ENCODE results near the gene CCDC57. TPM values are rescaled to one million over a fixed set of nuclear protein-coding genes. Genes with fewer than 3 reads are reported as not detected.

Gene CCDC57
- total RNA-seq, 2 donors from 2014 or later = 19.4 to 58.1 TPM

GRCh38 chr17:82128287-82128686 is 84.4 kb downstream of the CCDC57 start:
- H3K27ac ChIP-seq = no peak overlapping the region
- H3K36me3 ChIP-seq = peaks cover 10% of the 10 kb centered on the region
- no peaks in the 10 kb centered on the region for H3K27me3 ChIP-seq (replicated peaks; ENCODE audit: insufficient read depth)
- no peak overlapping the region for H3K4me3 ChIP-seq
- no peak for TF ChIP-seq CTCF (IDR thresholded peaks at IDR 0.05)
- ATAC-seq (ENCODE audit: insufficient number of reproducible peaks, low FRiP score, low read depth) (no peak), DNase-seq (ENCODE audit: low spot score) (no peak)
- no peaks in the 10 kb centered on the region for H3K9me3 ChIP-seq
- H3K4me1 ChIP-seq (ENCODE audit: control insufficient read depth in 1 of 2, low read depth in 2 of 2) = no peaks in the 10 kb centered on the region

GRCh38 chr17:82127704-82128103 is 84.9 kb downstream of the CCDC57 start:
- no peak overlapping the region for H3K27ac ChIP-seq
- peaks cover 10% of the 10 kb centered on the region for H3K36me3 ChIP-seq
- H3K4me1 ChIP-seq (ENCODE audit: control insufficient read depth in 1 of 2, low read depth in 2 of 2) = no peaks in the 10 kb centered on the region
- DNase-seq (ENCODE audit: low spot score) (no peak), ATAC-seq (ENCODE audit: insufficient number of reproducible peaks, low FRiP score, low read depth) (no peak)
- no peak overlapping the region for H3K4me3 ChIP-seq
- H3K9me3 ChIP-seq = no peaks in the 10 kb centered on the region
- TF ChIP-seq CTCF (IDR thresholded peaks at IDR 0.05) = no peak
- no peaks in the 10 kb centered on the region for H3K27me3 ChIP-seq (replicated peaks; ENCODE audit: insufficient read depth)

- TF ChIP-seq CTCF (IDR thresholded peaks at IDR 0.05) = no peak
- no peak for ATAC-seq (ENCODE audit: insufficient number of reproducible peaks, low FRiP score, low read depth)
- Histone ChIP-seq H3K27ac (no peak overlapping the region), H3K4me1 (ENCODE audit: control insufficient read depth in 1 of 2, low read depth in 2 of 2) (no peaks in the 10 kb centered on the region), H3K4me3 (no peak overlapping the region), H3K27me3 (replicated peaks; ENCODE audit: insufficient read depth) (no peaks in the 10 kb centered on the region), H3K9me3 (no peaks in the 10 kb centered on the region), H3K36me3 (peaks cover 10% of the 10 kb centered on the region)
- no peak for DNase-seq (ENCODE audit: low spot score)
Observed at GRCh38 chr17:82127315-82127595, 85.4 kb downstream of the CCDC57 start.

- DNase-seq (ENCODE audit: low spot score) = no peak
- Histone ChIP-seq H3K4me1 (ENCODE audit: control insufficient read depth in 1 of 2, low read depth in 2 of 2) (no peaks in the 10 kb centered on the region), H3K9me3 (no peaks in the 10 kb centered on the region), H3K27me3 (replicated peaks; ENCODE audit: insufficient read depth) (no peaks in the 10 kb centered on the region), H3K27ac (no peak overlapping the region), H3K4me3 (no peak overlapping the region), H3K36me3 (peaks cover 10% of the 10 kb centered on the region)
- no peak for ATAC-seq (ENCODE audit: insufficient number of reproducible peaks, low FRiP score, low read depth)
- no peak for TF ChIP-seq CTCF (IDR thresholded peaks at IDR 0.05)
Observed at GRCh38 chr17:82126556-82127314, 85.9 kb downstream of the CCDC57 start.

- Histone ChIP-seq H3K4me1 (ENCODE audit: control insufficient read depth in 1 of 2, low read depth in 2 of 2) (no peaks in the 10 kb centered on the region), H3K27ac (no peak overlapping the region), H3K4me3 (no peak overlapping the region), H3K36me3 (peaks cover 10% of the 10 kb centered on the region), H3K9me3 (no peaks in the 10 kb centered on the region), H3K27me3 (replicated peaks; ENCODE audit: insufficient read depth) (no peaks in the 10 kb centered on the region)
- ATAC-seq (ENCODE audit: insufficient number of reproducible peaks, low FRiP score, low read depth) (no peak), DNase-seq (ENCODE audit: low spot score) (no peak)
- TF ChIP-seq CTCF (IDR thresholded peaks at IDR 0.05) = no peak
Observed at GRCh38 chr17:82124101-82124500, 88.5 kb downstream of the CCDC57 start.
